Sigmoid colon (tissue), 7 donors: ENCODE measurements around the gene GDPGP1. TPM values are rescaled to one million over a fixed set of nuclear protein-coding genes. Genes with fewer than 3 reads are reported as not detected.
"Not testable (repeated sequence)": the region's sequence is repeated elsewhere in the genome, so short reads cannot be mapped to it uniquely, and the experiment has no call there.

ENCODE experiments used
- DNase-seq: peaks from one replicate; pipeline ENCODE4 v3.0.0-alpha.2; 2019
- H3K27ac ChIP-seq, 4 donors: fragments of 200-600 bp; sonication (generic); one replicate each; pipeline ENCODE4 v1.5.1; 2016 to 2019; ENCODE audit warnings: mild to moderate bottlenecking in 1 of 4
- H3K27me3 ChIP-seq, 3 donors: fragments of 200-600 bp; sonication (generic); one replicate each; pipeline ENCODE4 v1.5.1; 2019; ENCODE audit warnings: mild to moderate bottlenecking in 1 of 3
- H3K36me3 ChIP-seq, 4 donors: fragments of 200-600 bp; sonication (generic); one replicate each; pipeline ENCODE4 v1.5.1; 2016 to 2019
- H3K4me1 ChIP-seq, 4 donors: fragments of 200-600 bp; sonication (generic); one replicate each; pipeline ENCODE4 v1.5.1; 2017 to 2019
- H3K4me3 ChIP-seq, 4 donors: fragments of 200-600 bp; sonication (generic); one replicate each; pipeline ENCODE4 v1.5.1; 2017 to 2019; ENCODE audit warnings: mild to moderate bottlenecking in 2 of 4, moderate library complexity in 1 of 4
- H3K9me3 ChIP-seq, 4 donors: fragments of 200-600 bp in 3 of 4; sonication (generic) in 3 of 4; one replicate each; pipeline versions ENCODE4 v1.5.1 to v1.6.1; 2013 to 2019
- EP300 ChIP-seq, 4 donors: sonication (generic); formaldehyde crosslinking; IDR thresholded peaks; one replicate each; pipeline ENCODE4 v1.6.1; 2017; ENCODE audit warnings: antibody characterized with exemption in 4 of 4
- POLR2A ChIP-seq, 2 donors: fragments of 450-650 bp; IDR thresholded peaks; one replicate each; pipeline ENCODE4 v1.6.1; 2016; ENCODE audit warnings: antibody characterized with exemption in 2 of 2, mild to moderate bottlenecking in 2 of 2, moderate library complexity in 2 of 2
- POLR2AphosphoS5 ChIP-seq, 4 donors: sonication (generic); formaldehyde crosslinking; IDR thresholded peaks; one replicate each; pipeline ENCODE4 v1.6.1; 2017; ENCODE audit warnings: antibody characterized with exemption in 4 of 4
- WGBS, 2 donors: extraction: QIAGEN DNeasy Blood & Tissue Kit; methylation state at CpG; one replicate each; pipeline ENCODE4 v1.1.7; 2013; 5-methylcytosine and 5-hydroxymethylcytosine counted together
- intact Hi-C: fragments of 100-400 bp; cut with DNase I; formaldehyde crosslinking; loops from one replicate; pipeline ENCODE4 v1.15.1; 2023
- polyA plus RNA-seq, 3 donors: library from polyadenylated mRNA; stranded (reverse); fragments of 200-250 nt; gene quantifications; one replicate each; pipeline ENCODE4 v1.2.3, GENCODE V29; 2013
- small RNA-seq, 3 donors: library from RNA; depleted of rRNA; stranded (forward); fragments of <200 nt; gene quantifications; one replicate each; pipeline ENCODE3, GENCODE V24; 2016
- total RNA-seq, 4 donors: library from RNA; depleted of rRNA; stranded (reverse); fragments of >200 nt; gene quantifications; one replicate each; pipeline ENCODE4 v1.1.0, GENCODE V29; 2016
- TF ChIP-seq, protein P1 (sequence below), 4 experiments: fragments of 450-650 bp in 3 of 4; fragments of 200-600 bp in 1 of 4; IDR thresholded peaks; one replicate each; pipeline ENCODE4 v1.5.1; 2016 to 2019; ENCODE audit warnings: antibody characterized with exemption in 4 of 4, mild to moderate bottlenecking in 3 of 4, moderate library complexity in 2 of 4
- donor health status: healthy with polysubstance abuse.
- donor health status: Bipolar disorder and iron deficiency.
- donor health status: healthy.

GDPGP1 gene
- total and polyA plus RNA-seq, 7 donors: 3.0 to 12.7 (median 7.5) TPM

DNA sequence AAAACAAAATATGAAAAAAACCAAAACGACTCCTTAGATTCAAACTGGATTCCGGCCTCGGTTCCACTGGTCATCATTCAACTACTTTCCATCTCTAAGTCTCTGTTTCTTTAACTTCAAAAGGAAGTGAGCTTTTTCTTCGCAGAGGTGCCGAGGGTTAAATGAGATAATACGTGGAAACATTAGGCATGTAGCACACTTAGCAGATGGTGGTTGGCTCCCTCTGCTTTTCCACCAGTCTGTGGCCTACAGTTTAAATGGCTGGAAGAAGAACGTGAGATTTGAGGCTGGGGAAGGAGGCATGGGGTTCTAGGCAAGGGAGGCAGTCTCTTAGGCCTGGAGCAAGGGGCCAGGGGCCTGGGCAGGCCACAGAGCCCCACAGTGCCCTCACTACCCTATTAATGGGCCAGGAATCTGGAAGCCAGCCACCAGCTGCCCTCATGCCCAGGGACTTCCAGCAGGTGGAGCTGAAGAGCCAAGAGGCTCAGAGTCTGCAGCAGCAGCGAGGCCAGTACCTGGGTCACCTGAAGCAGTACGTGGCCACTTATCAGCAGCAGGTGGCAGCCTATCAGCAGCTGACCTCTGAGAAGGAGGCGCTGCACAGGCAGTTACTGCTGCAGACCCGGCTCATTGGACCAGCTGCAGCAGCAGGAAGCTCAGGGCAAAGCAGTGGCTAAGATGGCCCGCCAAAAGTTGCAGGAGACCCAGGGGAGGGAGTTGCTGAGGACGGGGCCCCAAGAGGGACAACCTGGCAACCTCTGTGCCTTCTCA is 59.2 kb downstream of the GDPGP1 start:
- H3K9me3 ChIP-seq, H3K36me3 ChIP-seq, H3K27me3 ChIP-seq, H3K4me1 ChIP-seq, H3K27ac ChIP-seq, H3K4me3 ChIP-seq, intact Hi-C loops: not testable (repeated sequence)
- TF ChIP-seq, protein P1, sequence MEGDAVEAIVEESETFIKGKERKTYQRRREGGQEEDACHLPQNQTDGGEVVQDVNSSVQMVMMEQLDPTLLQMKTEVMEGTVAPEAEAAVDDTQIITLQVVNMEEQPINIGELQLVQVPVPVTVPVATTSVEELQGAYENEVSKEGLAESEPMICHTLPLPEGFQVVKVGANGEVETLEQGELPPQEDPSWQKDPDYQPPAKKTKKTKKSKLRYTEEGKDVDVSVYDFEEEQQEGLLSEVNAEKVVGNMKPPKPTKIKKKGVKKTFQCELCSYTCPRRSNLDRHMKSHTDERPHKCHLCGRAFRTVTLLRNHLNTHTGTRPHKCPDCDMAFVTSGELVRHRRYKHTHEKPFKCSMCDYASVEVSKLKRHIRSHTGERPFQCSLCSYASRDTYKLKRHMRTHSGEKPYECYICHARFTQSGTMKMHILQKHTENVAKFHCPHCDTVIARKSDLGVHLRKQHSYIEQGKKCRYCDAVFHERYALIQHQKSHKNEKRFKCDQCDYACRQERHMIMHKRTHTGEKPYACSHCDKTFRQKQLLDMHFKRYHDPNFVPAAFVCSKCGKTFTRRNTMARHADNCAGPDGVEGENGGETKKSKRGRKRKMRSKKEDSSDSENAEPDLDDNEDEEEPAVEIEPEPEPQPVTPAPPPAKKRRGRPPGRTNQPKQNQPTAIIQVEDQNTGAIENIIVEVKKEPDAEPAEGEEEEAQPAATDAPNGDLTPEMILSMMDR (IDR thresholded peaks at IDR 0.05): peak in 3 of 4 experiments; percentile 63 to 84 (median 82)
- peak in 1 of 4 donors; percentile 38 for TF ChIP-seq POLR2AphosphoS5 (IDR thresholded peaks at IDR 0.05)
- DNase-seq: peak; percentile 80
- WGBS, 2 donors: 29 to 48% methylated on average over 13 of the region's 13 CpGs

DNA sequence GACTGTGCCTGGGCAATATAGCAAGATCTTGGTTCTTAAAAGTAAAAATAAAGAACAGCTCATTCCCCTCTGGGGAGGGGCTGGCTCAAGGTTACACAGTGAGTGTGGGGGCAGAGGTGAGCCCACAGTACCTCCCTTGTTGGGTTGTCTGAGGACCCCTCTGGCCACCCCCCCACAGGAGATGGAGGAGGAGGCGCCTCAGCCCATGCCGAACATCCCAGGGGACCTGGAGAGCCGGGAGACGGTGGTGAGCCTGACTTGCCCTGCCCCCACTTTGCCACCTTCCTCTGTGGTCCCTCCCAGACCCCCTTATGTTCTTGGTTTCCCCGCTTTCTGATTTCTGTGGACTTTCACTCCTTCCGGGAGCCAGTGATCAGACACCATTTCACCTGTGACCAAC is 60.1 kb downstream of the GDPGP1 start:
- WGBS, 2 donors: 78 to 93% methylated on average over 6 of the region's 6 CpGs
- H3K9me3 ChIP-seq: no peaks in the 10 kb centered on the region
- DNase-seq: no peak
- H3K36me3 ChIP-seq: no peaks in the 10 kb centered on the region
- H3K27me3 ChIP-seq: no peaks in the 10 kb centered on the region
- intact Hi-C loops: no loop called here
- peaks cover 0 to 8% (median 7%) of the 10 kb centered on the region in 4 donors for H3K4me1 ChIP-seq
- TF ChIP-seq EP300 (IDR thresholded peaks at IDR 0.05) (no peak), POLR2A (IDR thresholded peaks at IDR 0.05) (no peak), POLR2AphosphoS5 (IDR thresholded peaks at IDR 0.05) (no peak)
- TF ChIP-seq, protein P1 (IDR thresholded peaks at IDR 0.05): no peak
- H3K27ac ChIP-seq: no peak overlapping the region
- no peak overlapping the region for H3K4me3 ChIP-seq

DNA sequence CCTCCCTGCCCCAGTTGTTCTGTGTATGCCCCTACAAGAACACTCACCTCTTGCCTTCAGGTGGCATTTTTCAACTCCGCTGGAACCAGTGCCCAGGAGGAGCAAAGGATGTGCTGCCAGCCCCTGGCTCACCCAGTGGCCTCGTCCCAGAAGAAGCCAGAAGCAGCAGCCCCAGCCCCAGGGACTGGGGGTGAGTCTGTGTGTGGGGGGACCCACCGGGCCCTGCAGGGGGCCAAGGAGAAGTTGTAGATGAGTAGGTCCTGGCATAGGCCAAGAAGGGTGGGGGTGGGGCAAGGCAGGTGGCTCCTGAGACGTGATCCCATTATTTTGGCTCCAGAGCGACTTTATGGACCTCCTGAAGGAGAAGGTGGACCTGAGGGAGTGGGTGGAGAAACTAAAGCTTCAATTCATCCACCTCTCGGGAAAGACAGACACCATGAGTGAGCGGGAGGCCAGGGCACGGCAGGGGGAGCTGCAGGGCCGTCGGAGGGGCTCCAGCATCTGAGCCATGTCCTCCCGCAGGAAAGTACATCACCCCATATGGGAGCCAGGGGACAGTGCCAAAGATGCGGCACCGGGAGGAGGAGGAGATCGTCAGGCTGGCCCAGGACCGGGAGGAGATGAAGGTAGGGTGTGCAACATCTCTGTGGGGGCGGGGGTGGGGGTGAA is 60.7 kb downstream of the GDPGP1 start:
- Histone ChIP-seq H3K4me1 (peaks cover 0 to 8% (median 7%) of the 10 kb centered on the region in 4 donors), H3K36me3 (no peaks in the 10 kb centered on the region), H3K27me3 (no peaks in the 10 kb centered on the region), H3K9me3 (no peaks in the 10 kb centered on the region), H3K4me3 (no peak overlapping the region), H3K27ac (no peak overlapping the region)
- DNase-seq: no peak
- intact Hi-C loops: no loop called here
- TF ChIP-seq, protein P1 (IDR thresholded peaks at IDR 0.05): no peak
- TF ChIP-seq POLR2A (IDR thresholded peaks at IDR 0.05): no peak
- 82 to 85% methylated on average over 16 of the region's 16 CpGs for WGBS, 2 donors

DNA sequence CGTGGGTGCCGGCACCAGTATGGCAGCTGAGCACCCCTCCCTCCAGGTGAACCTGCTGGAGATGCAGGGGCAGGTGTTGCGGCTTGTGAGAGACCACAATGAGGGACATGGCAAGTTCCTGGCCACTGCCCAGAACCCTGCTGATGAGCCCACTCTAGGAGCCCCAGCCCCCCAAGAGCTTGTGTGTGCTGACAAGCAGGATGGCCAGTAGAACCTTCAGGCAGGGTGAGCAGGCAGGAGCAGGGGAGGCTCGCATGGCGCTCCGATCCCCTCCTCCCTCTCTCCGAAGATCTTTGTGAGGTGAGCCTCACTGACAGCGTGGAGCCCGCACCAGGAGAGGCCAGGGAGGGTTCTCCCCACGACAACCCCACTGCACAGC is 61.2 kb downstream of the GDPGP1 start:
- intact Hi-C loops: no loop called here
- no peaks in the 10 kb centered on the region for H3K9me3 ChIP-seq
- no peaks in the 10 kb centered on the region for H3K27me3 ChIP-seq
- H3K4me1 ChIP-seq: peaks cover 0 to 8% (median 7%) of the 10 kb centered on the region in 4 donors
- no peak overlapping the region for H3K27ac ChIP-seq
- H3K4me3 ChIP-seq: no peak overlapping the region
- no peak for DNase-seq
- no peaks in the 10 kb centered on the region for H3K36me3 ChIP-seq
- no peak for TF ChIP-seq POLR2AphosphoS5 (IDR thresholded peaks at IDR 0.05)
- no peak for TF ChIP-seq EP300 (IDR thresholded peaks at IDR 0.05)
- TF ChIP-seq, protein P1 (IDR thresholded peaks at IDR 0.05): no peak
- TF ChIP-seq POLR2A (IDR thresholded peaks at IDR 0.05): no peak
- 76 to 80% methylated on average over 10 of the region's 10 CpGs for WGBS, 2 donors

Small RNA genes lying within 50 kb of the gene (small RNA-seq; reads per million reads assigned to genes)
- gene AC091167.3: 0 reads per million in 3 donors
- gene RN7SL736P: 0 reads per million in 3 donors

Other genes with a start within 250 kb of the GDPGP1 start
- 10 to 100 TPM in 1 of 4 donors, 1 to 10 TPM in 3; 5.3 to 10.0 (median 7.5) TPM for gene ZNF710, start 232.9 kb upstream of the GDPGP1 start, total RNA-seq
- 10 to 100 TPM; 13.8 to 28.2 (median 24.1) TPM for gene ZNF710, start 232.9 kb upstream of the GDPGP1 start, polyA plus RNA-seq
- gene IDH2, start 131.7 kb upstream of the GDPGP1 start, total RNA-seq: 100 to 1,000 TPM in 3 of 4 donors, 10 to 100 TPM in 1; 77.2 to 164 (median 116) TPM
- gene IDH2, start 131.7 kb upstream of the GDPGP1 start, polyA plus RNA-seq: 100 to 1,000 TPM in 1 of 3 donors, 10 to 100 TPM in 2; 43.8 to 210 (median 90.2) TPM
- 10 to 100 TPM; 42.0 to 72.4 (median 58.6) TPM for gene SEMA4B, start 32.9 kb upstream of the GDPGP1 start, total RNA-seq
- 10 to 100 TPM; 10.6 to 94.5 (median 11.4) TPM for gene SEMA4B, start 32.9 kb upstream of the GDPGP1 start, polyA plus RNA-seq
- 10 to 100 TPM; 18.6 to 35.7 (median 35.5) TPM for gene CIB1, start 268 bp upstream of the GDPGP1 start, total RNA-seq
- gene CIB1, start 268 bp upstream of the GDPGP1 start, polyA plus RNA-seq: 100 to 1,000 TPM; 283 to 436 (median 359) TPM
- gene TTLL13, start 15.3 kb downstream of the GDPGP1 start, total RNA-seq: not detected
- under 1 TPM in 1 of 3 donors, not detected in 2; 0.25 TPM for gene TTLL13, start 15.3 kb downstream of the GDPGP1 start, polyA plus RNA-seq
- 100 to 1,000 TPM in 3 of 4 donors, 10 to 100 TPM in 1; 81.2 to 139 (median 111) TPM for gene NGRN, start 31.5 kb downstream of the GDPGP1 start, total RNA-seq
- gene NGRN, start 31.5 kb downstream of the GDPGP1 start, polyA plus RNA-seq: 10 to 100 TPM; 43.2 to 66.7 (median 51.8) TPM
- gene ZNF774, start 118.1 kb downstream of the GDPGP1 start, total RNA-seq: 1 to 10 TPM; 1.5 to 4.3 (median 2.5) TPM
- 1 to 10 TPM; 1.4 to 4.0 (median 1.8) TPM for gene ZNF774, start 118.1 kb downstream of the GDPGP1 start, polyA plus RNA-seq
- gene IQGAP1, start 154.0 kb downstream of the GDPGP1 start, total RNA-seq: 100 to 1,000 TPM; 135 to 283 (median 183) TPM
- 100 to 1,000 TPM in 1 of 3 donors, 10 to 100 TPM in 2; 96.7 to 120 (median 97.6) TPM for gene IQGAP1, start 154.0 kb downstream of the GDPGP1 start, polyA plus RNA-seq